Activated naive CD4-positive, alpha-beta T cell treated with anti-CD3 and anti-CD28 coated beads for 36 hours (primary cell): ENCODE measurements around the gene KLHL26. TPM values are rescaled to one million over a fixed set of nuclear protein-coding genes. Genes with fewer than 3 reads are reported as not detected.

Experiments used
- CTCF ChIA-PET: fragments of 350-600 bp; sonication (Branson Sonifier 250); formaldehyde crosslinking; loops from one replicate; lab custom pipeline; 2021; ENCODE audit warnings: antibody characterized with exemption; lab: Charles Lee
- DNase-seq: peaks from one replicate; pipeline ENCODE4 v3.0.0-alpha.2; 2020
- H3K27ac Mint-ChIP-seq: one replicate; pipeline ENCODE4 v1.8.0; 2021; ENCODE audit warnings: mild to moderate bottlenecking, mixed read lengths
- H3K27me3 Mint-ChIP-seq: one replicate; pipeline ENCODE4 v1.8.0; 2021; ENCODE audit warnings: low read depth, mixed read lengths
- H3K36me3 Mint-ChIP-seq: one replicate; pipeline ENCODE4 v1.8.0; 2021; ENCODE audit warnings: low read depth, mixed read lengths
- H3K4me1 Mint-ChIP-seq: one replicate; pipeline ENCODE4 v1.8.0; 2021; ENCODE audit warnings: low read depth, mixed read lengths
- H3K4me3 Mint-ChIP-seq: one replicate; pipeline ENCODE4 v1.8.0; 2021; ENCODE audit warnings: mild to moderate bottlenecking, moderate library complexity, mixed read lengths
- H3K9me3 Mint-ChIP-seq: one replicate; pipeline ENCODE4 v1.8.0; 2021; ENCODE audit warnings: mixed read lengths
- intact Hi-C: fragments of 100-400 bp; cut with micrococcal nuclease; formaldehyde crosslinking; loops from one replicate; pipeline ENCODE4 v1.15.1; 2023
- total RNA-seq, 2 experiments: library from RNA; stranded (reverse); gene quantifications; one replicate each; pipeline ENCODE4 v1.2.3, GENCODE V29; 2021

KLHL26 gene
- total RNA-seq, 2 experiments from 2014 or later: 8.9 to 12.0 TPM

GRCh38 chr19:18668744-18669523, 32.1 kb downstream of the KLHL26 start:
- H3K27me3 Mint-ChIP-seq: no peaks in the 10 kb centered on the region
- H3K4me3 Mint-ChIP-seq: no peak overlapping the region
- intact Hi-C loops: no loop called here
- H3K36me3 Mint-ChIP-seq: peaks cover 6% of the 10 kb centered on the region
- no peak for DNase-seq
- H3K27ac Mint-ChIP-seq: no peak overlapping the region
- H3K9me3 Mint-ChIP-seq: no peaks in the 10 kb centered on the region
- CTCF ChIA-PET: no interaction called here
- H3K4me1 Mint-ChIP-seq: peaks cover 4% of the 10 kb centered on the region

GRCh38 chr19:18669524-18669817, 32.6 kb downstream of the KLHL26 start:
- H3K9me3 Mint-ChIP-seq: no peaks in the 10 kb centered on the region
- DNase-seq: no peak
- no peaks in the 10 kb centered on the region for H3K4me1 Mint-ChIP-seq
- no peak overlapping the region for H3K4me3 Mint-ChIP-seq
- peaks cover 6% of the 10 kb centered on the region for H3K36me3 Mint-ChIP-seq
- no peak overlapping the region for H3K27ac Mint-ChIP-seq
- intact Hi-C loops: no loop called here
- no peaks in the 10 kb centered on the region for H3K27me3 Mint-ChIP-seq
- CTCF ChIA-PET: no interaction called here

GRCh38 chr19:18669883-18670282, 33.1 kb downstream of the KLHL26 start:
- intact Hi-C loops: loop anchor here (5.0 kb wide), 1 partner anchor 218 kb away; no protein-coding TSS in a partner anchor
- Mint-ChIP-seq H3K27me3 (no peaks in the 10 kb centered on the region), H3K4me1 (no peaks in the 10 kb centered on the region), H3K4me3 (no peak overlapping the region), H3K9me3 (no peaks in the 10 kb centered on the region), H3K27ac (no peak overlapping the region), H3K36me3 (peaks cover 6% of the 10 kb centered on the region)
- CTCF ChIA-PET: no interaction called here
- DNase-seq: no peak

DNA sequence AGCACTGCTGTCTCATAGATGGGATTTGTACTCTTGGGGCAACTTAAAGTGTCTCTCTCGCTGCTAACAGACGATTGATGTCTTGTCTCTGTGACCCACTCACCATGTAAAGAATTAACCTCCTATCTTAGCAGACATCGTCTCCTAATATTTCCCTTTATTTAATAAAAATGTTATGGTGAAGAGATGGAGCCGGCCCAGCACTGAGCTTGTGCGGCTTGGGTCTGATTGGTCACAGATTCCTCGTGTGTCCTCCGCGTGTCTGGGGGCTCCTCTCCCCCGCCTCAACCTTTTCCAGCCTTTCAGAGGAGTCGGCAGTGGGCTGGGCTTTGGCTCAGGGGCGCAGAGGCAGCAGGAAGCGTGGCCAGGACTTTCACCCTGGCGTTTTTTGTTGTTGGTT, 33.5 kb downstream of the KLHL26 start:
- Mint-ChIP-seq H3K9me3 (no peaks in the 10 kb centered on the region), H3K36me3 (peaks cover 6% of the 10 kb centered on the region), H3K4me3 (no peak overlapping the region), H3K4me1 (no peaks in the 10 kb centered on the region), H3K27ac (no peak overlapping the region), H3K27me3 (no peaks in the 10 kb centered on the region)
- no peak for DNase-seq
- CTCF ChIA-PET: no interaction called here
- intact Hi-C loops: loop anchor here (5.0 kb wide), 1 partner anchor 218 kb away; no protein-coding TSS in a partner anchor

DNA sequence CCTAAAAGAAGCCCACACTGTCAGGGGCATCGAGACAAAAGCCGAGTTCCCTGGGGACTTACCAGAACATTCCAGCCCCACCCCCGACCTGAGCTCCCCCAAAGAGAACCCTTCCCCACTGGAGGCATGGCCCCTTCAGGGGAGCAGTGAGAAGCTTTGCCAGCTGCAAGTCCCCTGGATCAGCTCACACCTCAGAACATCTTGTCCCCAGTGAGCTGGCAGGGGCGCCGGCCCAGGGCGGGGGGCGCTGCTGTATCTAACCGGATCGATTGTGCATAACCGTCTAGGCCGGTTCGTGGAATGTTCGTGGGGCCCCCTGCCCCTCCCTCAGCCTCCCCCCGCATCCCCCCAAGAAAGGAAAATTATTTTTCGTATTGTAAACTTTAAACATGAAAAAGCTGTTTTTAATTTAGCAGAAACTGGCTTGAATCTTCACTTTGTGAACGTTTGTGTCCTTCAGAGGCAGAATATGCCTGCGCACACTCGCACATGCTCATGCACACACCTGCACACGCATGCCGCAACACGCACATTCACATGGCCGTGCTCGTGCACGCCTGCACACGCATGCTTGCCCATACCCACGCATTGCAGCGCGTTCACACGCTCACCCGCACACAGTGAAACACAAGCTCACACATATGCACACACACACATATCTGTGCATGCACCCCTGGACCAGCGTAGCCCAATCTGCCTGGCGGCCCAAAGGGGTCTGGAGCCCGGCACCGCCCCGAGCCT, 34.6 kb downstream of the KLHL26 start:
- no peak overlapping the region for H3K4me3 Mint-ChIP-seq
- intact Hi-C loops: loop anchor here (2.0 to 5.0 kb wide), 2 partner anchors 127 to 219 kb away; no protein-coding TSS in a partner anchor
- CTCF ChIA-PET: interaction anchor here (0.6 to 1.9 kb wide), 3 partner anchors 82 to 176 kb away, joined by 3 to 7 read pairs (median 4); no protein-coding TSS in a partner anchor
- H3K36me3 Mint-ChIP-seq: peaks cover 6% of the 10 kb centered on the region
- no peak overlapping the region for H3K27ac Mint-ChIP-seq
- H3K27me3 Mint-ChIP-seq: no peaks in the 10 kb centered on the region
- no peak for DNase-seq
- H3K4me1 Mint-ChIP-seq: no peaks in the 10 kb centered on the region
- H3K9me3 Mint-ChIP-seq: no peaks in the 10 kb centered on the region

GRCh38 chr19:18672044-18672451, 35.2 kb downstream of the KLHL26 start:
- no peaks in the 10 kb centered on the region for H3K4me1 Mint-ChIP-seq
- CTCF ChIA-PET: interaction anchor here (0.6 to 1.9 kb wide), 4 partner anchors 11 to 176 kb away, joined by 3 to 7 read pairs (median 4); no protein-coding TSS in a partner anchor
- intact Hi-C loops: loop anchor here (2.0 to 5.0 kb wide), 2 partner anchors 127 to 220 kb away; no protein-coding TSS in a partner anchor
- no peaks in the 10 kb centered on the region for H3K27me3 Mint-ChIP-seq
- H3K36me3 Mint-ChIP-seq: peaks cover 6% of the 10 kb centered on the region
- DNase-seq: no peak
- H3K9me3 Mint-ChIP-seq: no peaks in the 10 kb centered on the region
- H3K27ac Mint-ChIP-seq: no peak overlapping the region
- no peak overlapping the region for H3K4me3 Mint-ChIP-seq

DNA sequence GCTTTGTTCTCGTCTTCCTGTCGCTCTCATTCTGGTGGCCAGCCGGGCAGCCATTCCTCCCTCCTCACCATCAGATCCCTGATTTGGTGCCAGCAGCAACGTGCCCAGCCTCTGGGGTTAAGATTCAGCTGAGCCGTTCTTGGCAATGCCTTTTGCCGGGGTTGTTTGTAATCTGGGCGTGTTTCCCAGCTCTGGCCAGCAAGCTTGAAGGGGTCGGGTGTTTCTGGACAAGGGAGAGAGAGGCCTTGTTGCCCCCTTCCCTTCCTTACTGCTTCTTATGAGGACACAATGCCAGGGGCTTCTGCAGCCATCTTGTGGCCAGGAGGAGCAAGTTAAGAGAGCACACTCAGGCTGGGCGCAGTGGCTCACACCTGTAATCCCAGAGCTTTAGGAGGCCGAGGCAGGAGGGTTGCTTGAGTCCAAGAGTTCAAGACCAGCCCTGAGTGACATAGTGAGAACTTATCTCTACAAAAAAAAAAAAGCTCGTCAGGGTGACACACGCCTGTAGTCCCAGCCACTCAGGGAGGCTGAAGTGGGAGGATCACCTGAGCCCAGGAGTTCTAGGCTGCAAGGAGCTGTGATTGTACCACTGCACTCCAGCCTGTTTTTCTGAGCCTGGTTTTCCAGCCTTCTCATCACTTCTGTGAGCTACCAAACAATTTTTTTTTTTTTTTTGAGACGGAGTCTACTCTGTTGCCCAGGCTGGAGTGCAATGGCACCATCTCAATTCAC, 35.9 kb downstream of the KLHL26 start:
- Mint-ChIP-seq H3K27me3 (no peaks in the 10 kb centered on the region), H3K27ac (no peak overlapping the region), H3K4me1 (no peaks in the 10 kb centered on the region), H3K4me3 (no peak overlapping the region), H3K9me3 (no peaks in the 10 kb centered on the region), H3K36me3 (peaks cover 6% of the 10 kb centered on the region)
- DNase-seq: no peak
- intact Hi-C loops: loop anchor here (2.0 to 5.0 kb wide), 2 partner anchors 128 to 220 kb away; no protein-coding TSS in a partner anchor
- CTCF ChIA-PET: interaction anchor here (0.6 to 1.9 kb wide), 9 partner anchors 8 to 203 kb away, joined by 3 to 5 read pairs (median 4); no protein-coding TSS in a partner anchor

GRCh38 chr19:18674616-18675015, 37.8 kb downstream of the KLHL26 start:
- H3K27me3 Mint-ChIP-seq: no peaks in the 10 kb centered on the region
- H3K4me1 Mint-ChIP-seq: no peaks in the 10 kb centered on the region
- no peak overlapping the region for H3K27ac Mint-ChIP-seq
- peaks cover 4% of the 10 kb centered on the region for H3K36me3 Mint-ChIP-seq
- H3K4me3 Mint-ChIP-seq: no peak overlapping the region
- CTCF ChIA-PET: interaction anchor here (0.6 to 1.7 kb wide), 4 partner anchors 9 to 223 kb away, joined by 3 to 7 read pairs (median 4); no protein-coding TSS in a partner anchor
- DNase-seq: no peak
- H3K9me3 Mint-ChIP-seq: no peaks in the 10 kb centered on the region
- intact Hi-C loops: loop anchor here (5.0 kb wide), 2 partner anchors 202 to 222 kb away; no protein-coding TSS in a partner anchor

GRCh38 chr19:18675779-18676178, 39.0 kb downstream of the KLHL26 start:
- H3K36me3 Mint-ChIP-seq: no peaks in the 10 kb centered on the region
- H3K4me3 Mint-ChIP-seq: no peak overlapping the region
- no peaks in the 10 kb centered on the region for H3K27me3 Mint-ChIP-seq
- CTCF ChIA-PET: interaction anchor here (0.7 to 1.7 kb wide), 3 partner anchors 82 to 205 kb away, joined by 3 to 5 read pairs (median 4); no protein-coding TSS in a partner anchor
- H3K27ac Mint-ChIP-seq: no peak overlapping the region
- no peaks in the 10 kb centered on the region for H3K9me3 Mint-ChIP-seq
- no peaks in the 10 kb centered on the region for H3K4me1 Mint-ChIP-seq
- DNase-seq: peak; percentile 50
- intact Hi-C loops: loop anchor here (5.0 kb wide), 1 partner anchor 203 kb away; no protein-coding TSS in a partner anchor

DNA sequence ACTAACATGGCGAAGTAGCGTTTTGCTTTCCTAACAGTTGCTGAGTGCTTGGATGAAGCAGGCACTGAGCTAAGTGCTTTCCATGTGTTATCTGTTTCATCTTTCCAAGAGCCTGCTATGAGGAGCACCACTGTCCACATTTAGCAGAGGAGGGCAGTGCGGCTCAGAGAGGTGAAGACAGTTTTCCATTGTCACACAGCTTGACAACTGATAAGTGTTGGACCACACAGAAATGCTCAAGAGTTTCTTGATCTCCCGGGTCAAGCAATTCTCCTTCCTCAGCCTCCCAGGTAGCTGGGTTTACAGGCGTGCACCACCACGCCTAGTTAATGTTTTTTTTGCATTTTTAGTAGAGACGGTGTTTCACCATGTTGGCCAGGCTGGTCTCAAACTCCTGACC, 39.9 kb downstream of the KLHL26 start:
- H3K4me1 Mint-ChIP-seq: no peaks in the 10 kb centered on the region
- CTCF ChIA-PET: interaction anchor here (0.6 to 1.2 kb wide), 4 partner anchors 83 to 206 kb away, joined by 3 to 5 read pairs (median 4); no protein-coding TSS in a partner anchor
- no peak overlapping the region for H3K4me3 Mint-ChIP-seq
- no peak overlapping the region for H3K27ac Mint-ChIP-seq
- no peaks in the 10 kb centered on the region for H3K9me3 Mint-ChIP-seq
- intact Hi-C loops: loop anchor here (5.0 kb wide), 1 partner anchor 204 kb away; no protein-coding TSS in a partner anchor
- no peaks in the 10 kb centered on the region for H3K36me3 Mint-ChIP-seq
- H3K27me3 Mint-ChIP-seq: no peaks in the 10 kb centered on the region
- no peak for DNase-seq

DNA sequence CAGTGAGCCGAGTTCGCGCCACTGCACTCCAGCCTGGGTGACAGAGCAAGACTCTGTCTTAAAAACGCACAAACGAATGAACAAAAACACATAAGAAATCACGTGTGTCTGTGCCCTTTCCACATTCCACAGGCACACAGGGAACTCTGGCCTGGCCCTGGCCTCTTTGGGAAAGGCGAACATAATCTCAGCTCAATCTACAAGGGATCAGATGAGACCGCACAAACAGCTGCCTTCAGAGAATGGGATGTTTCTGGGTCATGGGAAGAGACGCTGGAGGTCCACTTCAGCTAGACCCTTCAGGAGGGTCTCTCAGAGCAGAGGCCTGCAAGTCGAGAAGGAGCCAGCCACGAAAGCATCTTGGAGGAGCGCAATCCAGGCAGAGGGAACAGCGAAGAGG, 40.3 kb downstream of the KLHL26 start:
- no peaks in the 10 kb centered on the region for H3K4me1 Mint-ChIP-seq
- no peak for DNase-seq
- H3K27me3 Mint-ChIP-seq: no peaks in the 10 kb centered on the region
- no peaks in the 10 kb centered on the region for H3K36me3 Mint-ChIP-seq
- CTCF ChIA-PET: interaction anchor here (0.6 to 1.2 kb wide), 4 partner anchors 83 to 170 kb away, joined by 3 to 5 read pairs (median 4); no protein-coding TSS in a partner anchor
- H3K9me3 Mint-ChIP-seq: no peaks in the 10 kb centered on the region
- intact Hi-C loops: loop anchor here (5.0 kb wide), 1 partner anchor 205 kb away; no protein-coding TSS in a partner anchor
- no peak overlapping the region for H3K27ac Mint-ChIP-seq
- no peak overlapping the region for H3K4me3 Mint-ChIP-seq
